Mammary microvascular endothelial cell (primary cell): ENCODE results near the gene NSL1. TPM values are rescaled to one million over a fixed set of nuclear protein-coding genes. Genes with fewer than 3 reads are reported as not detected.

Experiments
- total RNA-seq: library from RNA; depleted of rRNA; stranded (reverse); fragments of >200 nt; gene quantifications from 2 replicates; pipeline ENCODE4 v1.2.3, GENCODE V29; 2015

The NSL1 gene
- total RNA-seq: 23.7 and 28.0 TPM in 2 replicates

GRCh38 chr1:212791676-212792395 is at the start of gene NSL1, which contains the start of gene TATDN3:
TSS of gene NSL1 (minus strand) at chr1:212791777. CDS start at chr1:212791763, 14 bp downstream.
TSS of gene TATDN3 (plus strand) at chr1:212791894. CDS start at chr1:212791922, 28 bp downstream.

GRCh38 chr1:212699625-212700222 is 91.9 kb downstream of the NSL1 start, which contains the start of gene BATF3:
TSS of gene BATF3 (minus strand) at chr1:212699840. CDS start at chr1:212699762, 78 bp downstream.

Other genes with a start within 250 kb of the NSL1 start
- 17.4 and 19.7 TPM in 2 replicates for gene ATF3, start 183.0 kb downstream of the NSL1 start, total RNA-seq
- 0.59 TPM in 1 of 2 replicates, not detected in the other for gene BATF3, start 91.9 kb downstream of the NSL1 start, total RNA-seq
- gene TATDN3, start 117 bp upstream of the NSL1 start, total RNA-seq: 9.0 and 10.6 TPM in 2 replicates
- gene SPATA45, start 55.9 kb upstream of the NSL1 start, total RNA-seq: not detected in 2 replicates
- 6.7 and 6.9 TPM in 2 replicates for gene FLVCR1, start 66.5 kb upstream of the NSL1 start, total RNA-seq
- gene VASH2, start 158.8 kb upstream of the NSL1 start, total RNA-seq: under 0.01 and 0.27 TPM in 2 replicates
- 13.6 and 30.4 TPM in 2 replicates for gene ANGEL2, start 224.1 kb upstream of the NSL1 start, total RNA-seq